Ammon's horn (tissue), 1 donor: ENCODE measurements around the gene COL25A1.
"Not testable (repeated sequence)": the region's sequence is repeated elsewhere in the genome, so short reads cannot be mapped to it uniquely, and the experiment has no call there.

Source experiments
- DNase-seq: peaks from one replicate; pipeline ENCODE4 v3.0.0-alpha.2; 2016; ENCODE audit warnings: low spot score

The COL25A1 gene

DNA sequence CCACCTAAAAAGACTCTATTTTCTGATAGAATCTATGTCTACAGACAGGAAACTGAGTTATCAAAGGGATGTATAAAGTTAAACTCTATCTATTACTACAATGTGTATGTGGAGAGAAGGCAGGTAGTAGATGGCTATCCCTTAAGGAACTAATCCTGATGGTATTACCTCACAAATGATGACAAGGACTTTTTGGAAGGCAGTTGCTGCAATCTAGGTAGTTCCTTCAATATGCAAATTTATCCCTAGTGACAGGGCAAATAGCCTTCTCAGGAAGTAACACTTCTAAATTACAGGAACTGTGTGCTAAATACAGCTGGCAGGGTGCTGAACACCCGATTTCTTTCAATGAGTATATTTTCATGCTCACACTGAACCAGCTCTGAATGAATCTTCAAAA is 177.4 kb downstream of the COL25A1 start:
- no peak for DNase-seq

DNA sequence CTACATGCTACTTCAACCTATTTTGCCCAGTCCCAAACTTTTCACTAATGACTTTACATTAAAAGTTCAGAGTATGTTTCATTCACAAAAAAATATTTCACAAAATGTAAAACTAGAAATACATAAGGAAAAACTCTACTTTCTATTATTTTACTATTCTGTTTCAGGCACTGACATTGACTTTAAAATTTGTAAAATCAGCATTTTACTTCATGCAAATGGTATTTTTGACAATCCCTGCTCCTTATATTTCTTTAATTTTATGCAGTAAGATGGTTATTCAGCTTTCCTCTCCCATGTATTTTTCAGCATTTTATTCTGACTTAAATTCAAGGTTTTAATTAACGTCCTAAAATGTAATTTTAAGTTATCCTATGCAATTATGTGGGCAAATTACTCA is 178.5 kb downstream of the COL25A1 start:
- DNase-seq: no peak

GRCh38 chr4:109121561-109121960 is 180.9 kb downstream of the COL25A1 start:
- no peak for DNase-seq

- no peak for DNase-seq
Measured at GRCh38 chr4:109119852-109120251, 182.6 kb downstream of the COL25A1 start.

- no peak for DNase-seq
Measured at GRCh38 chr4:109118635-109119034, 183.8 kb downstream of the COL25A1 start.

GRCh38 chr4:109114501-109114900 is 188.0 kb downstream of the COL25A1 start:
- no peak for DNase-seq

- no peak for DNase-seq
Measured at GRCh38 chr4:109113521-109113920, 188.9 kb downstream of the COL25A1 start.

DNA sequence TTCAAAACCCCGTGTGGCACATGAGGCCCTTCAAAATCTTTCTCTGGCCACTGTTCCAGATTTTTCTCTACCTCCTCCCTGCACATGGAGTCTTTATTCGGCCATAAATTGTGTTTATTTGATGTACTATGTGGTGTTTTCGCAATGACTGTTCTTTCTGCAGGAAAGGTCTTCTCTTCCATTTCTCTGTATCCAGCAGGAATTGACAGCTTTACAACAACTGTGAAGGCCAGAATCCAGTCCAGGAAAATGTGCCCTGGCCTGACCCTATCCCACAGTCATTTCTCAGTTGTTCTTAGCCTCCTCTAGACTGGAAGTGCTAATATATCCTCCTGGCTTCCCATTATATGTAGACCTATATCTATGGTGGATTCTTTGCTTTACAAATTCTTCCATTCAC is 191.4 kb downstream of the COL25A1 start:
- DNase-seq: no peak

GRCh38 chr4:109108215-109108614 is 194.2 kb downstream of the COL25A1 start:
- DNase-seq: not testable (repeated sequence)

DNA sequence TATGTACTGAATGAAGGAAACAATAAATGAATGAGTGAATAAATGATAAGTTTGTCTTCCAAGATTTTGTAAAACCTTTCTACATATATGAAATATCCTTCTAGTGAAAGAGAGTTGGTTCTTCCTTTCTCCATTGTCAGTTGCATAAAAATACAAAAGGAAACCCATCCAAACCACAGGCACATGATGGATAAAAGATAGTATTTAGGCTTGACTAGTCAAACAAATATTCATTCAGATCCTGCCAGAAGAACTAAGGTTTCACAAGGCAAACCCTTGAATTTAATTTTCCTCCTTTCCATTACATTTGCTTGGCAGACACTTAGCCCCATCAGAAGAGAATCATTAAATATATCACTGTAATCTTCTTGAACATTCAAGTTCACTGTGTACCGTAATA is 208.4 kb downstream of the COL25A1 start:
- no peak for DNase-seq

DNA sequence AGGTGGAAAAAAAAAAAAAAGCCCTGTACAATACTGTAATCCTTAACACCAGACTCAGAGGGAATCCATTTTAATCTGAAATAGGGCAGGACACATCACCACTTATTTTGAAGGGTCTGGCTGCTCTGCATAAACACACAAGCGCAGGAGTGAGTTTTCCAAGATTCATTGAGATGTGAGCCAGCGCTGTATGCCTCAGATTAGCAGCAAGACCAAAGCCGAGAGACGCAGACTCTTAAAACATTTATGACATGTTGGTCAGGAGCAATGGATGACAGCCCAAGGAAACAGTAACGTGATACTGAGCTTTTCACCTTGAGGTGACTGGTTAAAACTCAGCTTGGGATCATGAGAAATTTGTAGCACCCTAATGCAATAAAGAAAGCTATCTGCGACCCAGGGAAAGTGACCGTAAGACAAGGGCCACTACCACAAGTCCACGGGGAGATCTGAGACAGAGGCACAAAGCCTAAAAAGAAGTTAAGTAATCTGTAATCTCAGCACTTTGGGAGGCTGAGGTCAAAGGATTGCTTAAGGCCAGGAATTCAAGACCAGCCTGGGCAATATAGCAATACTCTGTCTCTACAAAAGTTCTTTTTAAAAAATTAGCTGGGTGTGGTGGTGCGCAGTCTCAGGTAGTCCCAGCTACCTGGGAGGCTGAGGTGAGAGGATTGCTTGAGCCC is 210.6 kb downstream of the COL25A1 start:
- DNase-seq: no peak

- no peak for DNase-seq
Measured at GRCh38 chr4:109083911-109084310, 218.5 kb downstream of the COL25A1 start.

GRCh38 chr4:109079731-109080130 is 222.7 kb downstream of the COL25A1 start:
- DNase-seq: no peak

DNA sequence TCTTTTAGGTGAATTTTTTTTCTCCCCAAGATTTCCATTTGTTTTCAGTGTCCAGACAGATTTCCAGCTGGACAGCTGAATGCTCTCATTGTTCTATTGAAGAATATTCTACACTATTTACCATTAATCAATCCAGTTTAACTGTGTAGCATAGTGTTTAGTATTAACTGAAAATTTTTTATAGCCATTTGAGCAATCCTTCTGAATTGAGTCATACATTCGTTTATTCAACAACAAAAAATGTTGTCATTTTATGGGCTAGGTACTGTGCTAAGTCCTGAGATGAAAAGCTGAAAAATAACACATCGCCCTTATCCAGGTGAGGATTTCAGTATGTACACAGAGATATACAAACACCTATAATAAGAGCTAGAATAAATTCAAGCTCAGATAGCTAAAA is 223.3 kb downstream of the COL25A1 start:
- no peak for DNase-seq

DNA sequence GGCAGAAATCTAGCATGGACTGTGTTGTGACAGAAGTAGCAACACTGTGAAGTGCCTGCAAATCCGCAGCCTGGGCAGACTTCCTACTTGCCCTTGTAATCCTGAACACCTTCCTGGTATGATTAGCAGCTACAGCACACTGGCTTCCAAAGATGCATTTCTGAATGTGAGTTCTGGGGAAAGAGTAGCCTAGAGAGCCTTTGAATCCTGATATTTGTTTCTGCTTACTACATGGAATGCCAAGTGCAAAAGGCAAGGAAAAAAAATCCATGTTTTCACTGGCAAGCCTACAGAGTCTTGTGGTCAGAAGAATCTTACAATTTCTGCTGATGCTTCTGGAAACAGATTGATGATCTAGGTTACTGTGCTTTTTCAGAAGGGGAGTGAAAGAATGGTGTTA is 223.7 kb downstream of the COL25A1 start:
- peak; percentile 10 for DNase-seq

DNA sequence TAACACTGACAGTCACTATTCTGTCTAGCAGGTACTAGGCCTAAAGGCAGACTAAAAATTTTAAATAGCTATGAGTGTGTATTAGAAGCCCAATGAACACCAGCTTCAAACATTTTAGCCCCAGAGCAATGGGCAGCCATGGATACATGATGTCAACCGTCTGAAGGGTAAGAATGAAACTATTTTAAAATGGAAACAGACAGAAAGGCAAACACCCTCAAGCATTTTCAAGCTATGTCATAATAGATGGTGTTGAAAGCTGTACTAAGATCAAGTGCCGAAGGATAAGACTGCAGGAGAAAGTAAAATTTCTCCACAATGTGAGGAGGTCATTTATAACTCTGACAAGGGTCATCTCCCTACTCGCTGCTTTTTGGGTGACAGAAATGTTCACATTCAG is 225.0 kb downstream of the COL25A1 start:
- no peak for DNase-seq

DNA sequence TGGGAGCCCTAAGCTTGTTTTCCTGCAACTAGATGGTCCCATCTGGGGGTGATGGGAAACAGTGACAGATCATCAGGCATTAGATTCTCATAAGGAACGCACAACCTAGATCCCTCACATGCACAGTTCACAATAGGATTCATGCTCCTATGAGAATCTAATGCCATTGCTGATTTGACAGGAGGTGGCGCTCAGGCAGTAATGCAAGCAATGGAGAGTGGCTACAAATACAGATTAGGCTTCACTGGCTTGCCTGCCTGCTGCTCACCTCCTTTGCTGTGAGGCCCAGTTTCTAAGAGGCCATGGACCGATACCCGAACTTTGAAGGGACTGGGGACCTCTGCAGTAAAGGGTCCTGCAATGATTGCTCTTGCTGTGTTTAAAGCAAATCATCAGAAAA is 225.7 kb downstream of the COL25A1 start:
- not testable (repeated sequence) for DNase-seq

- no peak for DNase-seq
Measured at GRCh38 chr4:109075621-109076020, 226.8 kb downstream of the COL25A1 start.

DNA sequence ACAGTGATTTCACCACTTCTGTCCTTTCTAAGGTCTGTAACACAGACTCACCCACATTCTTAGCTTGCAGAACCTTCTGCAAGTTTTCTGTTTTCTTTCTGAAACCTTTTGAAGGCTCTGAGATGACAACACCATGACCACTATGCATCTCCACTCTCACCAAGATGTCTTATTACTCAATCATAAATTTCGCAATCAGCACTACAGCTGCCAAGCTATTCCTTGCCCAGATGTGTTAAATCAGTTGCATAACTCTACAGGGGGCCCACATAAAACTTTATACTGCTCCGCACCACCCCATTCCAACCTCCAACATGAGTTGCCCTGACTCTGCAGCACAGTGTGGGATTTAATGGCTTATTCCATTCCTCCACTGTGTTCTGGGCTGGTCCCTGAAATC is 229.9 kb downstream of the COL25A1 start:
- DNase-seq: no peak

- not testable (repeated sequence) for DNase-seq
Measured at GRCh38 chr4:109070677-109071076, 231.8 kb downstream of the COL25A1 start.

DNA sequence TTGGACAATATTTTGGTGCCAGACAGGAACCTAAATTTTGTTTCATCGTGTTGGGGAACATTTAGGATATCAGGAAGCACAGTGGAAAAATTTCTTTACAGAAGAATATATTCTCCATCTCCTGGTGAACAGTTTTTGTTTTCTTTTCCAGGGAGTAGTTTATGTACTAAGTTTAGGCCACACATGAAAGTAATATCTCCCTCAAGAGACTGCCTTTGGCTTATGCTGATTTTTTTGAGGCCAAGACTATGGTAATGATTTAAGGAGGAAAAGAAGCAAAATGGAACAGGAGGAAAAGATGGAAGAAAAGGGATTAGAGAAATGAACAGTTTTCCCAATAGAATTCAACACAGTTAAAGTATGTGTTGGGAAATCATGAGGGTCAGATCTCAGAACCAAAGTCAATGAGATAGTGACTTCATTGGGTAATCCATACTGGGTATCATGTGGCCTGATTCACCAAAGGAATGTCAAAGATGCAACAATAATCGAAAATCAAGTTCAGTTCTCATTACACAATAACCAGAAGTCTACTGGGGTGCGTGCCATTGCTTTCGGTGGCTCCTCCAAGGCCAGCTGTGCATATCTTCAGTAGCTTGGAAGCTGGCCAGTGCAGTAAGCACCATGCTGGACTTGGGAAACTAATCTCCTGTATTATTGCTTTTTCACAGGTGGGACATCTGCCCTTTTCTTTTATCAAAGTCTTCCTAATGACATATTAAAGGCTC is 234.8 kb downstream of the COL25A1 start:
- DNase-seq: no peak

- DNase-seq: no peak
Measured at GRCh38 chr4:109065006-109065405, 237.5 kb downstream of the COL25A1 start.

- no peak for DNase-seq
Measured at GRCh38 chr4:109053257-109053656, 249.2 kb downstream of the COL25A1 start.

DNA sequence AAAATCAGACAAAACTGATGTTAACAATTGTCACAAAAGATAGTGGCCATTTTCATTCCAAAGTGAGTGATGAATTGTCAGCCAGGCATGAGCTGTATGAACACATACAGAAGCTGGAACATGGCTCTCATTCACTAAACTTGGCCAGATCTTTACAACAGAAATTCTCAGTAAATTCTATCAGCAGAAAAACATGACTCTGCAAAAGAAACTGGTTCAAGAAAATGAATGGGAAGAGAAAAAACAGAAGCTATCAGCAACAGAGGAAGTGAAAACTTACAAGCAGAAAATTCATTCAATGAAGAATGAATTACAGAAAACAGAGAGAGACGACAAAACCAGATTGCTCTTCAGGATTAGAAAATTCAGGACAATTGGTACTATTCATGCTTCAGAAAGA is 249.6 kb downstream of the COL25A1 start:
- no peak for DNase-seq
